HFF-Myc (cell line): ENCODE results near the gene GRAMD4.

Experiments used
- DNase-seq: peaks from one replicate; pipeline ENCODE4 v3.0.0-alpha.2; 2011; ENCODE audit warnings: low read depth; ENCODE audit errors: extremely low read depth
- H3K4me3 ChIP-seq: replicated peaks from 2 replicates; pipeline ENCODE4 v1.5.1; 2011; ENCODE audit warnings: low read depth, mild to moderate bottlenecking, control low read depth, low read length
- TF ChIP-seq, protein P1 (sequence below): IDR thresholded peaks from 2 replicates; pipeline ENCODE4 v1.5.1; 2012; ENCODE audit warnings: mild to moderate bottlenecking, low read depth, low read length, control low read depth; ENCODE audit errors: missing control alignments

GRAMD4 gene

GRCh38 chr22:46578824-46579561 is 41.2 kb upstream of the GRAMD4 start:
- peak overlapping the region; percentile 66 for H3K4me3 ChIP-seq
- TF ChIP-seq, protein P1, sequence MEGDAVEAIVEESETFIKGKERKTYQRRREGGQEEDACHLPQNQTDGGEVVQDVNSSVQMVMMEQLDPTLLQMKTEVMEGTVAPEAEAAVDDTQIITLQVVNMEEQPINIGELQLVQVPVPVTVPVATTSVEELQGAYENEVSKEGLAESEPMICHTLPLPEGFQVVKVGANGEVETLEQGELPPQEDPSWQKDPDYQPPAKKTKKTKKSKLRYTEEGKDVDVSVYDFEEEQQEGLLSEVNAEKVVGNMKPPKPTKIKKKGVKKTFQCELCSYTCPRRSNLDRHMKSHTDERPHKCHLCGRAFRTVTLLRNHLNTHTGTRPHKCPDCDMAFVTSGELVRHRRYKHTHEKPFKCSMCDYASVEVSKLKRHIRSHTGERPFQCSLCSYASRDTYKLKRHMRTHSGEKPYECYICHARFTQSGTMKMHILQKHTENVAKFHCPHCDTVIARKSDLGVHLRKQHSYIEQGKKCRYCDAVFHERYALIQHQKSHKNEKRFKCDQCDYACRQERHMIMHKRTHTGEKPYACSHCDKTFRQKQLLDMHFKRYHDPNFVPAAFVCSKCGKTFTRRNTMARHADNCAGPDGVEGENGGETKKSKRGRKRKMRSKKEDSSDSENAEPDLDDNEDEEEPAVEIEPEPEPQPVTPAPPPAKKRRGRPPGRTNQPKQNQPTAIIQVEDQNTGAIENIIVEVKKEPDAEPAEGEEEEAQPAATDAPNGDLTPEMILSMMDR = no peak
- DNase-seq = no peak

GRCh38 chr22:46579751-46580449 is 40.3 kb upstream of the GRAMD4 start:
- no peak for DNase-seq
- TF ChIP-seq, protein P1 = no peak
- H3K4me3 ChIP-seq = no peak overlapping the region

DNA sequence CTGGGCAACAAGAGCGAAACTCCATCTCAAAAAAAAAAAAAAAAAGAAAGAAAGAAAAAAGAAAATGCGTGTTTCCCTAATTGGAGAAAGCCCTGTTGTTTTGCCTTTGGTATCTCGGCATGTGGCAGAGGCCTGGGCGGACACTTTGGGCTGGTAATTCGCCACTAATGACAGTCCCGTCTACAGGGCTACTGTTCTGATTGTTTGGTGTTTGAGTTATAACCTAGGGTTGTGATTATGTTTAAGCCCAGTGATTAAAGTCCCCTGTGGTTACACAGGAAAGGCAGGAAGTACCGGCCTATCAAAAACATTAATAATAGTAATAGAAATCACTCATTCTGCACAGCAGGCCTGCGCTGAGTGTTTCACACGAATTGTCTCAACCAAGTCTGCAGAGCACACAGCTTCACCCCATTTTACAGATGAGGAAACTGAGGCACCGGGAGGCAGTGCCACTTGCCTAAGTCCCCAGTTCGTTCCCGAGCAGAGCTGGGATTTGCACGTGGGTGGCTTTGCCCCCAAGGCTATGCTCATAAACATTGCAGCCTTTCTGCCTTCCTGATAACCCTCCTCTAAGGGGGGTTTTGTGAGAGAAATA is 39.1 kb upstream of the GRAMD4 start:
- TF ChIP-seq, protein P1 = no peak
- no peak for DNase-seq
- H3K4me3 ChIP-seq = no peak overlapping the region

DNA sequence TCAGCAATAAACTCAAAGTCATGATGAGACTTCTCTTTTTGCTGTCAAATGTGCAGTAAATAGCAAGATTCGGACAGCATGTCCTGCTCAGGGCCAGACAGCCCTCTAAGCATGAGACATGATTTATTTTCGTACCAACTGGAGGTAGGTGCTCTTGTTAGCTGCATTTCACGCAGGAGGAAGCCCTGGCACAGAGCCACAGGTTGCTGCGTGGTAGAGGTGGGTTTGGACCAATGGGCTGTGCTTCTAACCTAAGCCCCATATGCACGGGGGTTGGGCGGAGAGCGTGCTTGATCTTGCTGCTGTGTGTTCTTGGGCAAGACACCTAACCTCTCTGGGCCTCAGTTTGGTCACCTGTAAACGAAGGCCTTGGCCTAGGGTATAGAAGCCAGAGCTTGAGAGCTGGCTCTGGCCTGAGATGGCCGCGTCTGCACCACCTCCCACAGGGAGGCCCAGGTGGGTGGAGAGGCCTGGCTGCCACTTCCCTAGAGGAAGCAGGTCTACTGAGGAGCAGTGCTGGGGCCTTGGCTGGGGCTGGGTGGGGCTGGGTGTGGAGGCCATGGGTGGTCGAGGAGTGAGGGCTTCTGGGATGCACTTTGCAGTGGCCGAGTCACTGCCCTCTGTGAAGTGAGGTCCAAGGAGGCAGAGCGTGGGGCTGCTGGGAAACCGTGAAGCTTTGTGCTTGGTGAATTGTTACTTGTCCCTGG is 38.5 kb upstream of the GRAMD4 start:
- H3K4me3 ChIP-seq = no peak overlapping the region
- no peak for DNase-seq
- TF ChIP-seq, protein P1 = no peak

- TF ChIP-seq, protein P1 = no peak
- no peak overlapping the region for H3K4me3 ChIP-seq
- no peak for DNase-seq
Measured at GRCh38 chr22:46582281-46582933, 37.8 kb upstream of the GRAMD4 start.

DNA sequence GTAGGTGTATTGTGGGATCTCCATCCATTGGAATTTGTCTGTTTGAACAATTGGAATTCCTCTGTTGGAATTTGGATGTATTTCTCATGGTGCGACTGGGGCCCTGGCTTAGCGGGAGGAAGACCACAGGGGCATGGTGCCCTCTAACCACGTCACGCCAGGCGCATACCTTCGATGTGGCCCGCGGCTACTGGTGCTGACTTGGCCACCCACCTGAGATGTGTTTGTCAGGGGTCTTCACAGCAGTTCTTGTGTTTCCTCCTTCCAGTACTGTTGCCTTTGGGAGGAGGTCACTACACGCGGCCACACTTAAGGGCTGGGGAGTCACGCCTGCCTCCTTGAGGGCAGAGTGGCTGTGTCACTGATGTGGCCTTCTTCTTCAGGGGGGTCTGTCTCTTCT is 36.6 kb upstream of the GRAMD4 start:
- H3K4me3 ChIP-seq = no peak overlapping the region
- TF ChIP-seq, protein P1 = no peak
- no peak for DNase-seq
